GM10248 (cell line): ENCODE data around the gene ARSG.

Source experiments
- CTCF ChIA-PET: fragments of 300-600 bp; sonication (Branson Sonifier 250); formaldehyde crosslinking; extraction: SDS; loops from one replicate; lab custom pipeline; 2021; ENCODE audit warnings: antibody characterized with exemption; lab: Yijun Ruan, JAX
- POLR2A ChIA-PET: fragments of 350-650 bp; sonication (Branson Sonifier 250); formaldehyde crosslinking; extraction: SDS; loops from one replicate; lab custom pipeline; 2020; ENCODE audit warnings: antibody characterized with exemption; lab: Yijun Ruan, JAX
- DNase-seq: peaks from one replicate; pipeline ENCODE4 v3.0.0; 2012; ENCODE audit errors: extremely low spot score
- TF ChIP-seq, protein P1 (sequence below): IDR thresholded peaks from 2 replicates; pipeline ENCODE4 v1.5.1; 2012; ENCODE audit warnings: mild to moderate bottlenecking, low read depth; ENCODE audit errors: extremely low read depth, missing control alignments, control extremely low read depth

ARSG gene

GRCh38 chr17:68437979-68438822, 146.9 kb downstream of the ARSG start:
- ChIA-PET CTCF (interaction anchor here (0.6 to 7.1 kb wide), 17 partner anchors 8 to 418 kb away, joined by 3 to 56 read pairs (median 5); partner anchors contain the start of genes ARSG and SLC16A6), POLR2A (interaction anchor here (1.4 kb wide), 1 partner anchor 20 kb away, joined by 5 read pairs; the partner anchor contains the start of gene WIPI1)
- DNase-seq, result peak; percentile 62
- TF ChIP-seq, protein P1, sequence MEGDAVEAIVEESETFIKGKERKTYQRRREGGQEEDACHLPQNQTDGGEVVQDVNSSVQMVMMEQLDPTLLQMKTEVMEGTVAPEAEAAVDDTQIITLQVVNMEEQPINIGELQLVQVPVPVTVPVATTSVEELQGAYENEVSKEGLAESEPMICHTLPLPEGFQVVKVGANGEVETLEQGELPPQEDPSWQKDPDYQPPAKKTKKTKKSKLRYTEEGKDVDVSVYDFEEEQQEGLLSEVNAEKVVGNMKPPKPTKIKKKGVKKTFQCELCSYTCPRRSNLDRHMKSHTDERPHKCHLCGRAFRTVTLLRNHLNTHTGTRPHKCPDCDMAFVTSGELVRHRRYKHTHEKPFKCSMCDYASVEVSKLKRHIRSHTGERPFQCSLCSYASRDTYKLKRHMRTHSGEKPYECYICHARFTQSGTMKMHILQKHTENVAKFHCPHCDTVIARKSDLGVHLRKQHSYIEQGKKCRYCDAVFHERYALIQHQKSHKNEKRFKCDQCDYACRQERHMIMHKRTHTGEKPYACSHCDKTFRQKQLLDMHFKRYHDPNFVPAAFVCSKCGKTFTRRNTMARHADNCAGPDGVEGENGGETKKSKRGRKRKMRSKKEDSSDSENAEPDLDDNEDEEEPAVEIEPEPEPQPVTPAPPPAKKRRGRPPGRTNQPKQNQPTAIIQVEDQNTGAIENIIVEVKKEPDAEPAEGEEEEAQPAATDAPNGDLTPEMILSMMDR, result no peak

- ChIA-PET CTCF (interaction anchor here (0.9 to 2.0 kb wide), 8 partner anchors 10 to 267 kb away, joined by 3 to 8 read pairs (median 4); partner anchors contain the start of gene WIPI1), POLR2A (no interaction called here)
- TF ChIP-seq, protein P1, result no peak
These were observed 148.5 kb downstream of the ARSG start for GRCh38 chr17:68439656-68440290.

DNA sequence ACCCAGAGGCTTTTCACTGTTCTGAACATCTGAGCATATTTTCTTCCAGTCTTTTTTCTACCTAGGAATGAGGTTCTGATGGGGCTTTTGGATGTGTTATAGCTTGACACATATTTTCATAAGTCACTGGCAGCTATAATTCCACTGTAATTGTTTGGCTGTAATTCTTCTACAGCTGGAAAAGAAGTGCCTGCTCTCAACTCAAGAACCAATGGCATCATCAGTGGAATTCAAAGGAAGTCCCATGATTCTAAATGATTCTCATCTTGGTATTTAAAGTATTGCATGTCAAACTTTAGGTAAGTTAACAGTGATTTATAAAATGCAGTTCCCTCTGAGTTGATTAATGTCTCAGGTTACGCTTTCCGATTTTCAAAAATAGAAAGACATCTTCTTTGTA, 149.2 kb downstream of the ARSG start:
- ChIA-PET POLR2A (no interaction called here), CTCF (interaction anchor here (0.9 to 1.6 kb wide), 5 partner anchors 16 to 267 kb away, joined by 3 to 7 read pairs (median 4); partner anchors contain the start of gene WIPI1)
- TF ChIP-seq, protein P1, result no peak
- no peak for DNase-seq

More at GRCh38 chr17:68439656-68440290, 148.5 kb downstream of the ARSG start:
- no peak for DNase-seq

DNA sequence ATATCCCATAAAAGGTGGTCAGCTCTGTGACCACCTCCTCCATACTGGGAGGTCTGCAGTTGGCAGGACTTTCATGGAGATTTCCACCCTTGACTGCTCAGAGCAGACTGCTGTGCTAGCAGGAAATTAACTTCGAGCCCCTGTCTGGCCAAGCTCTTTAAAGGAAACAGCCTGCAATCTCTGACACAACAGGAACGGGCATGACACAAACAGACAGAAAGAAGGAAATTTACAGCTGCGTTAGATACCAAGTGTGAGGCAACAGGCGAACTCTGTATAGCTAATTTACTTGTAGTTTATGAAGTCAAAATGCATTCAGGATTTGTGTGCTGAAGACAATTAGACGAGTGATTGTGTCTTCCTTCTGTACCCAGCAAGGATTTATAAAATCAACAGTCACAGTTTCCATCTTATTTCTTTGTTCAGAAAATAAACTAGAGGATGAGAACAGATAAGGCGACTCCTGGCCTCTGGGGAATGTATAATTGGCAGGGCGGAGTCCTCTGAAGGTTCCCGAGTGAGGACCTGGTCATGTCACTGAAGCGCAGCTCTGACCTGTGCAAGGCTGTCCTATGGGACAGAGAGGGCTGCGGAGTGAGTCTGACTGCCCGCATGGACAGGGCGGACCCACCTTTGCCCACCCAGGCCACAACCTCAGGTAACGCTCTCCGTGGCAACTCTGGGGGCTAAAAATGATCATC, 149.9 kb downstream of the ARSG start:
- TF ChIP-seq, protein P1, result no peak
- POLR2A ChIA-PET, result no interaction called here
- CTCF ChIA-PET, result interaction anchor here (0.9 to 1.6 kb wide), 6 partner anchors 11 to 268 kb away, joined by 3 to 7 read pairs (median 3); partner anchors contain the start of gene WIPI1
- DNase-seq, result no peak

- TF ChIP-seq, protein P1, result no peak
- CTCF ChIA-PET, result interaction anchor here (0.7 to 4.2 kb wide), 4 partner anchors 7 to 244 kb away, joined by 3 to 36 read pairs (median 4); partner anchors contain the start of gene WIPI1
- no peak for DNase-seq
- POLR2A ChIA-PET, result interaction anchor here (0.5 kb wide), 1 partner anchor 983 kb away, joined by 3 read pairs; no protein-coding TSS in a partner anchor
These were observed 152.7 kb downstream of the ARSG start for GRCh38 chr17:68443972-68444464.
